K562 (cell line): ENCODE measurements around the gene SND1. TPM values are rescaled to one million over a fixed set of nuclear protein-coding genes. Genes with fewer than 3 reads are reported as not detected.
A peak's percentile ranks its signal among the peaks of the same experiment; 100 is the strongest.

Source experiments
- ATF6 ChIP-seq: sonication (generic); formaldehyde crosslinking; IDR thresholded peaks from 2 replicates; pipeline ENCODE4 v1.4.0; 2020; ENCODE audit warnings: mild to moderate bottlenecking, missing genetic modification reagents
- BDP1 ChIP-seq: IDR thresholded peaks from 3 replicates; pipeline ENCODE4 v1.6.1; 2011; ENCODE audit not compliant: insufficient read length, insufficient read depth
- ERF ChIP-seq: fragments of 450-650 bp; formaldehyde crosslinking; IDR thresholded peaks from 2 replicates; pipeline ENCODE4 v1.4.0; 2020; ENCODE audit warnings: mild to moderate bottlenecking, mixed read lengths
- GTF2B ChIP-seq: IDR thresholded peaks from 2 replicates; pipeline ENCODE4 v1.6.1; 2011; ENCODE audit not compliant: insufficient read length; ENCODE audit errors: extremely low read depth
- HIVEP1 ChIP-seq: fragments of 250-450 bp; sonication (Bioruptor Pico); IDR thresholded peaks from 2 replicates; pipeline ENCODE4 v1.4.0; 2020; ENCODE audit warnings: mild to moderate bottlenecking
- HMGN3 ChIP-seq: IDR thresholded peaks from 2 replicates; pipeline ENCODE4 v1.6.1; 2011; ENCODE audit warnings: borderline replicate concordance, low read depth, mild to moderate bottlenecking, mixed read lengths, low read length; ENCODE audit not compliant: insufficient read length; ENCODE audit errors: extremely low read depth
- JUND ChIP-seq, 2 experiments: IDR thresholded peaks; 2 replicates in 1 of 2; 3 replicates in 1 of 2; pipeline ENCODE4 v1.6.1; 2011; ENCODE audit warnings: borderline replicate concordance in 2 of 2, low read depth in 2 of 2, low read length in 2 of 2, improper control_type of control experiment in 1 of 2, missing biosample characterization in 1 of 2, missing genetic modification characterization in 1 of 2, missing genetic modification reagents in 1 of 2
- NFE2L1 ChIP-seq: fragments of 450-650 bp; IDR thresholded peaks from 2 replicates; pipeline ENCODE4 v1.6.1; 2016; ENCODE audit warnings: missing genetic modification characterization, low read depth, mild to moderate bottlenecking, missing compliant biosample characterization, moderate library complexity, borderline replicate concordance
- RBBP5 ChIP-seq: fragments of 200-600 bp; sonication (generic); IDR thresholded peaks from 2 replicates; pipeline ENCODE4 v1.6.1; 2012; ENCODE audit warnings: borderline replicate concordance, mild to moderate bottlenecking, low read length, control low read depth, inconsistent platforms; ENCODE audit not compliant: insufficient read depth, poor library complexity, severe bottlenecking
- RBM15 ChIP-seq: fragments of 200-400 bp; formaldehyde crosslinking; IDR thresholded peaks from 2 replicates; pipeline ENCODE4 v1.6.1; 2018; ENCODE audit warnings: mild to moderate bottlenecking, low read length, moderate library complexity; ENCODE audit not compliant: insufficient read depth
- SMARCC2 ChIP-seq: fragments of 450-650 bp; IDR thresholded peaks from 2 replicates; pipeline ENCODE4 v1.6.1; 2017; ENCODE audit warnings: antibody characterized with exemption, moderate library complexity, mild to moderate bottlenecking, low read depth
- SMC3 ChIP-seq: conservative IDR thresholded peaks from 2 replicates; pipeline ENCODE4 v1.6.1; 2011; ENCODE audit warnings: low read depth, low read length, improper control_type of control experiment; ENCODE audit not compliant: insufficient read depth
- SNIP1 ChIP-seq: fragments of 450-650 bp; IDR thresholded peaks from 2 replicates; pipeline ENCODE4 v1.7.1; 2017; ENCODE audit warnings: low read depth, mild to moderate bottlenecking
- ZBTB17 ChIP-seq: fragments of 450-650 bp; formaldehyde crosslinking; IDR thresholded peaks from 2 replicates; pipeline ENCODE4 v1.4.0; 2020; ENCODE audit warnings: mild to moderate bottlenecking
- ZBTB8A ChIP-seq: fragments of 450-650 bp; IDR thresholded peaks from 2 replicates; pipeline ENCODE4 v1.6.1; 2018; ENCODE audit warnings: mild to moderate bottlenecking, moderate library complexity; ENCODE audit not compliant: partially characterized antibody
- ZNF764 ChIP-seq: fragments of 250-450 bp; sonication (Bioruptor Pico); IDR thresholded peaks from 2 replicates; pipeline ENCODE4 v1.4.0; 2020; ENCODE audit warnings: low read depth, mild to moderate bottlenecking, moderate library complexity
- polyA plus RNA-seq, 8 experiments: library from polyadenylated mRNA; depleted of rRNA in 4 of 8; stranded (reverse) in 5 of 8; unstranded in 3 of 8; fragments of >200 nt; fragmentation: Nextera tagmentation in 2 of 8; fragmentation: Illumina TruSeq in 1 of 8; extraction: Ambion mirVana in 2 of 8; extraction: Trizol in 1 of 8; gene quantifications; 2 replicates each; pipeline versions ENCODE4 v1.2.1 to v1.2.3, GENCODE V29; 2011 to 2014; ENCODE audit warnings: inconsistent platforms in 1 of 8, missing spikeins in 1 of 8
- total RNA-seq, 7 experiments: library from RNA; depleted of rRNA in 6 of 7; stranded (reverse); fragments of >200 nt in 6 of 7; fragmentation: Illumina TruSeq in 2 of 7; extraction: Trizol in 2 of 7; gene quantifications; 2 replicates each; pipeline versions ENCODE4 v1.2.1 to v1.2.3, GENCODE V29; 2011 to 2021; ENCODE audit warnings: low replicate concordance in 1 of 7
- TF ChIP-seq, protein P1 (sequence below): sonication (generic); formaldehyde crosslinking; IDR thresholded peaks from 2 replicates; pipeline ENCODE4 v1.8.0; 2023; ENCODE audit warnings: mild to moderate bottlenecking, missing genetic modification reagents
- TF ChIP-seq, protein P2 (sequence below): fragments of 200-800 bp; sonication (Bioruptor generic); IDR thresholded peaks from 2 replicates; pipeline ENCODE4 v1.6.1; 2017; ENCODE audit warnings: missing genetic modification characterization, missing compliant biosample characterization

The SND1 gene
- total and polyA plus RNA-seq, 9 of the 15 experiments (the other 6 are each of a cell fraction or from before 2014, with no cell fraction given), result 46.5 to 307 (median 191) TPM

DNA sequence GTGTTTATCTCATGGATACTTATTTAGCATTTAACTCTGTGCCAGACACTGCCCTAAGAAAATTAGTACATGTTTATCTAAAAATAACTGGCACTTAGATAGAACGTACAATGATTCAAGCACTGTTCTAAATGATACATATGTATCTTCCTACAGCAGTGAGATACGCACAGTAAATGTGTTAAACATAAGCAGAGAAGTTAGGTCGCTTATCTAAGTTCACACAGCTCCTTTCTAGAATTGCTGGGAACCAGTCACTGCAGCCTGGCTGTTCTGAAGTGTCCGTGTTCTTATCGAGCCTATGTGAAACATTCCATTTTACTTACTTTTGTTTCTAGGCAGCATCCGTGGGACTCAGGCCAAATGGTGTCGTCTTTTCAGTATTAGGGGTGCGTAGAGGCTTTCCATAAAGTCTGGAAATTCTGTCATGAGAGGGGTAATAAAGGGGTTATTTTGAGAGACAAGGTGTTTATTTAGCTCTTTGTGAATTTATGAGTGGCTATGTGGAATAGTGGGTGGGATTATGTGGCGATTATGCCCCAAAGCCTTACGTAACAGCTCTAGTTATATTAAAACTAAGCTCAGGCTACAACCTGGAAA, 186.9 kb downstream of the SND1 start (continued):
- TF ChIP-seq BDP1 (no peak), NFE2L1 (tag) (no peak), RBBP5 (no peak), SMARCC2 (peak; percentile 61; the same call in 1 of the 2 replicates), ERF (CRISPR knock-in tag) (no peak), ZBTB8A (no peak), HIVEP1 (CRISPR knock-in tag) (no peak), HMGN3 (no peak), RBM15 (no peak), JUND (IDR thresholded peaks at IDR 0.05; ENCODE audit: borderline replicate concordance, low read depth, low read length) (peak; percentile 78; the same call in 1 of the 2 replicates), JUND (tag; IDR thresholded peaks at IDR 0.05; ENCODE audit: borderline replicate concordance, low read depth, low read length) (peak; percentile 83; the same call in 2 of the 3 replicates), SMC3 (0 out of 2 replicates have a peak, but pooled peaks have one; percentile 9), ZBTB17 (CRISPR knock-in tag) (0 out of 2 replicates have a peak, but pooled peaks have one; percentile 39), GTF2B (no peak), ATF6 (peak; percentile 72; the same call in 1 of the 2 replicates), ZNF764 (no peak), SNIP1 (no peak)
- TF ChIP-seq, protein P1, sequence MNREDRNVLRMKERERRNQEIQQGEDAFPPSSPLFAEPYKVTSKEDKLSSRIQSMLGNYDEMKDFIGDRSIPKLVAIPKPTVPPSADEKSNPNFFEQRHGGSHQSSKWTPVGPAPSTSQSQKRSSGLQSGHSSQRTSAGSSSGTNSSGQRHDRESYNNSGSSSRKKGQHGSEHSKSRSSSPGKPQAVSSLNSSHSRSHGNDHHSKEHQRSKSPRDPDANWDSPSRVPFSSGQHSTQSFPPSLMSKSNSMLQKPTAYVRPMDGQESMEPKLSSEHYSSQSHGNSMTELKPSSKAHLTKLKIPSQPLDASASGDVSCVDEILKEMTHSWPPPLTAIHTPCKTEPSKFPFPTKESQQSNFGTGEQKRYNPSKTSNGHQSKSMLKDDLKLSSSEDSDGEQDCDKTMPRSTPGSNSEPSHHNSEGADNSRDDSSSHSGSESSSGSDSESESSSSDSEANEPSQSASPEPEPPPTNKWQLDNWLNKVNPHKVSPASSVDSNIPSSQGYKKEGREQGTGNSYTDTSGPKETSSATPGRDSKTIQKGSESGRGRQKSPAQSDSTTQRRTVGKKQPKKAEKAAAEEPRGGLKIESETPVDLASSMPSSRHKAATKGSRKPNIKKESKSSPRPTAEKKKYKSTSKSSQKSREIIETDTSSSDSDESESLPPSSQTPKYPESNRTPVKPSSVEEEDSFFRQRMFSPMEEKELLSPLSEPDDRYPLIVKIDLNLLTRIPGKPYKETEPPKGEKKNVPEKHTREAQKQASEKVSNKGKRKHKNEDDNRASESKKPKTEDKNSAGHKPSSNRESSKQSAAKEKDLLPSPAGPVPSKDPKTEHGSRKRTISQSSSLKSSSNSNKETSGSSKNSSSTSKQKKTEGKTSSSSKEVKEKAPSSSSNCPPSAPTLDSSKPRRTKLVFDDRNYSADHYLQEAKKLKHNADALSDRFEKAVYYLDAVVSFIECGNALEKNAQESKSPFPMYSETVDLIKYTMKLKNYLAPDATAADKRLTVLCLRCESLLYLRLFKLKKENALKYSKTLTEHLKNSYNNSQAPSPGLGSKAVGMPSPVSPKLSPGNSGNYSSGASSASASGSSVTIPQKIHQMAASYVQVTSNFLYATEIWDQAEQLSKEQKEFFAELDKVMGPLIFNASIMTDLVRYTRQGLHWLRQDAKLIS (CRISPR knock-in tag), result peak; percentile 57; the same call in 1 of the 2 replicates
- TF ChIP-seq, protein P2, sequence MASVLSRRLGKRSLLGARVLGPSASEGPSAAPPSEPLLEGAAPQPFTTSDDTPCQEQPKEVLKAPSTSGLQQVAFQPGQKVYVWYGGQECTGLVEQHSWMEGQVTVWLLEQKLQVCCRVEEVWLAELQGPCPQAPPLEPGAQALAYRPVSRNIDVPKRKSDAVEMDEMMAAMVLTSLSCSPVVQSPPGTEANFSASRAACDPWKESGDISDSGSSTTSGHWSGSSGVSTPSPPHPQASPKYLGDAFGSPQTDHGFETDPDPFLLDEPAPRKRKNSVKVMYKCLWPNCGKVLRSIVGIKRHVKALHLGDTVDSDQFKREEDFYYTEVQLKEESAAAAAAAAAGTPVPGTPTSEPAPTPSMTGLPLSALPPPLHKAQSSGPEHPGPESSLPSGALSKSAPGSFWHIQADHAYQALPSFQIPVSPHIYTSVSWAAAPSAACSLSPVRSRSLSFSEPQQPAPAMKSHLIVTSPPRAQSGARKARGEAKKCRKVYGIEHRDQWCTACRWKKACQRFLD (CRISPR knock-in tag), result no peak
